PC-9 (cell line): ENCODE results near the gene ATP6V0E1. TPM values are rescaled to one million over a fixed set of nuclear protein-coding genes. Genes with fewer than 3 reads are reported as not detected.

Source experiments
- BruUV-seq: library from RNA; stranded (reverse); fragments of 400-500 nt; replicated peaks from 2 replicates; lab custom pipeline; 2021; lab: Mats Ljungman, UMichigan
- CTCF ChIA-PET: fragments of 300-600 bp; sonication (Branson Sonifier 250); formaldehyde crosslinking; loops from one replicate; lab custom pipeline; 2022; ENCODE audit warnings: antibody characterized with exemption; lab: Charles Lee
- POLR2A ChIA-PET: fragments of 300-600 bp; sonication (Branson Sonifier 250); formaldehyde crosslinking; loops from one replicate; lab custom pipeline; 2022; ENCODE audit warnings: antibody characterized with exemption; ENCODE audit not compliant: unreplicated experiment; lab: Charles Lee
- DNase-seq, 2 experiments: peaks; one replicate each; pipeline versions ENCODE4 v3.0.0 to v3.0.0-alpha.2; 2015 to 2022; ENCODE audit warnings: mixed read lengths in 1 of 2
- H2AFZ ChIP-seq: fragments of 200-600 bp; sonication (generic); 2 replicates; pipeline ENCODE4 v1.8.1; 2017; ENCODE audit warnings: antibody characterized with exemption
- H3F3A ChIP-seq: fragments of 200-600 bp; sonication (generic); 2 replicates; pipeline ENCODE4 v1.8.1; 2017; ENCODE audit warnings: antibody characterized with exemption, mild to moderate bottlenecking, low read depth; ENCODE audit not compliant: insufficient read depth
- H3K27ac ChIP-seq: fragments of 200-600 bp; sonication (generic); 2 replicates; pipeline ENCODE4 v1.6.1; 2016; ENCODE audit warnings: mixed run types
- H3K27me3 ChIP-seq: fragments of 200-600 bp; sonication (generic); 2 replicates; pipeline ENCODE4 v1.6.1; 2016; ENCODE audit warnings: low read depth, mixed run types; ENCODE audit not compliant: insufficient read depth
- H3K36me3 ChIP-seq: fragments of 200-600 bp; sonication (generic); 2 replicates; pipeline ENCODE4 v1.6.1; 2016; ENCODE audit warnings: low read depth, mixed run types
- H3K4me1 ChIP-seq: fragments of 200-600 bp; sonication (generic); replicated peaks from 2 replicates; pipeline ENCODE4 v1.6.1; 2016; ENCODE audit warnings: mixed run types; ENCODE audit not compliant: insufficient read depth
- H3K4me2 ChIP-seq: fragments of 200-600 bp; sonication (generic); 2 replicates; pipeline ENCODE4 v1.6.1; 2017; ENCODE audit warnings: mixed run types
- H3K4me3 ChIP-seq: fragments of 200-600 bp; sonication (generic); 2 replicates; pipeline ENCODE4 v1.6.1; 2016; ENCODE audit warnings: mixed run types
- H3K79me2 ChIP-seq: fragments of 200-600 bp; sonication (generic); 2 replicates; pipeline ENCODE4 v1.6.1; 2017; ENCODE audit warnings: low read depth, mixed run types
- H3K9me2 ChIP-seq: fragments of 200-600 bp; sonication (generic); 2 replicates; pipeline ENCODE4 v1.8.1; 2017; ENCODE audit warnings: mild to moderate bottlenecking; ENCODE audit not compliant: insufficient read depth
- H3K9me3 ChIP-seq: fragments of 200-600 bp; sonication (generic); 2 replicates; pipeline ENCODE4 v1.8.1; 2016; ENCODE audit warnings: low read depth; ENCODE audit not compliant: insufficient read depth
- H4K20me1 ChIP-seq: fragments of 200-600 bp; sonication (generic); 2 replicates; pipeline ENCODE4 v1.8.1; 2017; ENCODE audit not compliant: insufficient read depth
- CTCF ChIP-seq: fragments of 200-600 bp; sonication (generic); conservative IDR thresholded peaks from 2 replicates; pipeline ENCODE4 v1.6.1; 2017; ENCODE audit warnings: mixed run types, antibody characterized with exemption, mild to moderate bottlenecking, moderate library complexity
- EZH2 ChIP-seq: fragments of 200-600 bp; sonication (generic); IDR thresholded peaks from 2 replicates; pipeline ENCODE4 v1.8.0; 2017; ENCODE audit warnings: antibody characterized with exemption, low read depth
- intact Hi-C: fragments of 100-400 bp; cut with micrococcal nuclease; formaldehyde crosslinking; loops from one replicate; pipeline ENCODE4 v1.10.0; 2022; ENCODE audit not compliant: unreplicated experiment
- total RNA-seq: library from RNA; stranded (reverse); gene quantifications from 2 replicates; pipeline ENCODE4 v1.2.3, GENCODE V29; 2021

ATP6V0E1 gene
- total RNA-seq, 1 experiment from 2014 or later = 251 TPM

GRCh38 chr5:172973127-172973916 is 10.2 kb upstream of the ATP6V0E1 start:
- Histone ChIP-seq H3K79me2 (no peaks in the 10 kb centered on the region), H3K36me3 (no peaks in the 10 kb centered on the region), H3K9me3 (no peaks in the 10 kb centered on the region), H3F3A (no peaks in the 10 kb centered on the region), H3K9me2 (no peaks in the 10 kb centered on the region), H3K4me1 (no peaks in the 10 kb centered on the region), H2AFZ (no peak overlapping the region), H3K4me2 (no peak overlapping the region), H3K4me3 (no peak overlapping the region), H3K27me3 (no peaks in the 10 kb centered on the region), H3K27ac (no peak overlapping the region), H4K20me1 (no peaks in the 10 kb centered on the region)
- intact Hi-C loops = loop anchor here (10.0 kb wide), 1 partner anchor 1001 kb away; no protein-coding TSS in a partner anchor
- no TSS peak for BruUV-seq
- CTCF ChIA-PET = no interaction called here
- DNase-seq = no peak
- TF ChIP-seq CTCF (no peak), EZH2 (no peak)
- POLR2A ChIA-PET = no interaction called here

GRCh38 chr5:172973931-172974330 is 9.6 kb upstream of the ATP6V0E1 start:
- Histone ChIP-seq H3K27ac (no peak overlapping the region), H3K79me2 (no peaks in the 10 kb centered on the region), H3K4me2 (no peak overlapping the region), H4K20me1 (no peaks in the 10 kb centered on the region), H3K4me1 (no peaks in the 10 kb centered on the region), H3K4me3 (no peak overlapping the region), H3K27me3 (no peaks in the 10 kb centered on the region), H3K9me3 (no peaks in the 10 kb centered on the region), H3F3A (no peaks in the 10 kb centered on the region), H2AFZ (no peak overlapping the region), H3K36me3 (no peaks in the 10 kb centered on the region), H3K9me2 (no peaks in the 10 kb centered on the region)
- no peak for DNase-seq
- TF ChIP-seq EZH2 (no peak), CTCF (no peak)
- BruUV-seq = no TSS peak
- ChIA-PET POLR2A (no interaction called here), CTCF (interaction anchor here (0.7 kb wide), 1 partner anchor 308 kb away, joined by 3 read pairs; no protein-coding TSS in a partner anchor)
- intact Hi-C loops = loop anchor here (10.0 kb wide), 1 partner anchor 1001 kb away; no protein-coding TSS in a partner anchor

- TF ChIP-seq EZH2 (no peak), CTCF (no peak)
- H4K20me1 ChIP-seq = no peaks in the 10 kb centered on the region
- BruUV-seq = no TSS peak
- no peak overlapping the region for H3K4me3 ChIP-seq
- H2AFZ ChIP-seq = no peak overlapping the region
- H3K79me2 ChIP-seq = no peaks in the 10 kb centered on the region
- ChIA-PET CTCF (interaction anchor here (0.6 kb wide), 1 partner anchor 39 kb away, joined by 5 read pairs; no protein-coding TSS in a partner anchor), POLR2A (no interaction called here)
- no peaks in the 10 kb centered on the region for H3K4me1 ChIP-seq
- H3K4me2 ChIP-seq = no peak overlapping the region
- H3K27ac ChIP-seq = no peak overlapping the region
- no peaks in the 10 kb centered on the region for H3K9me3 ChIP-seq
- DNase-seq = no peak
- intact Hi-C loops = loop anchor here (5.0 to 10.0 kb wide), 2 partner anchors 258 to 1000 kb away; no protein-coding TSS in a partner anchor
- H3K36me3 ChIP-seq = no peaks in the 10 kb centered on the region
- H3F3A ChIP-seq = no peaks in the 10 kb centered on the region
- no peaks in the 10 kb centered on the region for H3K27me3 ChIP-seq
- no peaks in the 10 kb centered on the region for H3K9me2 ChIP-seq
Measured at GRCh38 chr5:172975289-172975688, 8.3 kb upstream of the ATP6V0E1 start.
